ENCODE measurements around the gene CCRL2. TPM values are rescaled to one million over a fixed set of nuclear protein-coding genes. Genes with fewer than 3 reads are reported as not detected.
A peak's percentile ranks its signal among the peaks of the same experiment; 100 is the strongest.

The CCRL2 gene
- total RNA-seq, 1 donor from 2014 or later: not detected

DNA sequence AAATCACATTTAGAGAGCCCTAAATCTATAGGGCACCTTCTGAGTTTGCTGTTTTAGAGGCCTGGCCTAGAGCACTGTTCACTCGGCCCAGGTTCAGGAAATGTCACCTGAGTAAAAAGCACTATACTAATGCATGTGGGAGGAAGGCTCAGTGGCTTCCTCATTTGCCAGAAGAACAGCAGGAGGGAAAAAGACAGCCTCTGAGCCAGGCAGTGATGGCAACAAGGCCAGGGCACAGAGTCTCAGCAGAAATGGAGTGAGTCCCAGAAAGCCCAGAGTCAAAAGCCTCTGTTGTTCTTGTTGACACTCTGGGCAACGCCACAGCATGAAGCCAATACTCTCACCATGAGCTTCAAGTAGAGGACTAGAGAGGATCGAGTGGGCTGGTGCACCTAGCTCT lies 31.8 kb downstream of the CCRL2 start:
- no peaks in the 10 kb centered on the region for H3K9me3 Mint-ChIP-seq (ENCODE audit: unreplicated experiment)
- TF ChIP-seq CTCF (IDR thresholded peaks at IDR 0.05): no peak
- H3K4me1 Mint-ChIP-seq (ENCODE audit: unreplicated experiment): peaks cover 6% of the 10 kb centered on the region
- H3K36me3 Mint-ChIP-seq (ENCODE audit: unreplicated experiment): no peaks in the 10 kb centered on the region
- DNase-seq (ENCODE audit: extremely low spot score, unreplicated experiment): no peak
- H3K27ac Mint-ChIP-seq (ENCODE audit: unreplicated experiment): no peak overlapping the region
- peaks cover 31% of the 10 kb centered on the region for H3K27me3 Mint-ChIP-seq (ENCODE audit: unreplicated experiment)
- no peak overlapping the region for H3K4me3 Mint-ChIP-seq (ENCODE audit: unreplicated experiment)

DNA sequence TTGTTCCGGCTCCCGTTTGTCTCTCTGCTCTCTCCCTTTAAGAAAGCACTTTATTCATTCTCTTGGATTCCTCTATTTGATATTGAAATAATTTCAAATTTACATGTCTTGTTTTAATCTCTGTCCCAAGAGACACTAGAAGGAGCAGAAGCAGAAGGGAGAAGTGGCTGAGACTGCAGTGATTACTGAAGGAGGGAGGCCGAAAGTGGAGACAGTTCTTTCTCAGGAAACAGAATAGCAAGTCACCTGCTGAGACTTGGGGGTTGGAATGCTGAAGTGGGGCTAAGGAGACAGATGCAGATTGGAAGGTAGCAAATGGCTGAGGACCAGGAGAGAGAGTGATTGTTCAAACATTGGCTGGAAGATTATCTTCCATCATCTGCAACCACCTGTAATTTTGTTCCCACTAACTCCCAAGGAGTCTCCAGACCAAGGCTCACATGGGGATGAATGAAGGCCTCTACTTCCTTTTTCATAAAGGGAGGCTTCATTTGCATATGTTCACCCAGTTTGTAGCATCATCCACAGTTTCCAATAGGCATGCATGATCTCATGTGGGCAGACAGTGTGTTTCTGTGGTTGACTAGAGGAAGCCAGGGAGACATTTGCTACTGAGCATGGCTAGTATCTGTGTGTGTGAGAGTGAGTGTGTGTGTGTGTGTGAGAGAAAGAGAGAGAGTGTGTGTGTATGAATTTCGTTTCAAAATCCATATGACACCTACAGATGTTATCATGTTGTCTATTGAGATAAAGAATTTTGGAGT lies 33.7 kb downstream of the CCRL2 start:
- no peaks in the 10 kb centered on the region for H3K9me3 Mint-ChIP-seq (ENCODE audit: unreplicated experiment)
- H3K4me3 Mint-ChIP-seq (ENCODE audit: unreplicated experiment): no peak overlapping the region
- H3K4me1 Mint-ChIP-seq (ENCODE audit: unreplicated experiment): peaks cover 6% of the 10 kb centered on the region
- no peak overlapping the region for H3K27ac Mint-ChIP-seq (ENCODE audit: unreplicated experiment)
- no peak for DNase-seq (ENCODE audit: extremely low spot score, unreplicated experiment)
- no peaks in the 10 kb centered on the region for H3K36me3 Mint-ChIP-seq (ENCODE audit: unreplicated experiment)
- no peak for TF ChIP-seq CTCF (IDR thresholded peaks at IDR 0.05)
- peaks cover 20% of the 10 kb centered on the region for H3K27me3 Mint-ChIP-seq (ENCODE audit: unreplicated experiment)

- DNase-seq (ENCODE audit: extremely low spot score, unreplicated experiment): no peak
- Mint-ChIP-seq H3K27ac (ENCODE audit: unreplicated experiment) (no peak overlapping the region), H3K36me3 (ENCODE audit: unreplicated experiment) (no peaks in the 10 kb centered on the region), H3K4me1 (ENCODE audit: unreplicated experiment) (peaks cover 6% of the 10 kb centered on the region), H3K27me3 (ENCODE audit: unreplicated experiment) (peaks cover 27% of the 10 kb centered on the region), H3K4me3 (ENCODE audit: unreplicated experiment) (no peak overlapping the region), H3K9me3 (ENCODE audit: unreplicated experiment) (no peaks in the 10 kb centered on the region)
- TF ChIP-seq CTCF (IDR thresholded peaks at IDR 0.05): peak; percentile 64
Observed at GRCh38 chr3:46442576-46443530, 35.8 kb downstream of the CCRL2 start.

- H3K4me1 Mint-ChIP-seq (ENCODE audit: unreplicated experiment): peaks cover 6% of the 10 kb centered on the region
- no peaks in the 10 kb centered on the region for H3K36me3 Mint-ChIP-seq (ENCODE audit: unreplicated experiment)
- no peak overlapping the region for H3K27ac Mint-ChIP-seq (ENCODE audit: unreplicated experiment)
- H3K9me3 Mint-ChIP-seq (ENCODE audit: unreplicated experiment): no peaks in the 10 kb centered on the region
- H3K4me3 Mint-ChIP-seq (ENCODE audit: unreplicated experiment): no peak overlapping the region
- DNase-seq (ENCODE audit: extremely low spot score, unreplicated experiment): no peak
- no peak for TF ChIP-seq CTCF (IDR thresholded peaks at IDR 0.05)
- peaks cover 35% of the 10 kb centered on the region for H3K27me3 Mint-ChIP-seq (ENCODE audit: unreplicated experiment)
Observed at GRCh38 chr3:46447228-46447985, 40.3 kb downstream of the CCRL2 start.

Measured in osteocyte (in vitro differentiated cells).